GM23248 (cell line): ENCODE measurements around the gene ERC2.

Experiments
- EZH2 ChIP-seq: fragments of 200-600 bp; sonication (generic); IDR thresholded peaks from 2 replicates; pipeline ENCODE4 v1.6.1; 2018; ENCODE audit warnings: antibody characterized with exemption, mild to moderate bottlenecking; ENCODE audit not compliant: insufficient read depth, poor library complexity, severe bottlenecking
- EZH2phosphoT487 ChIP-seq: fragments of 200-600 bp; sonication (generic); IDR thresholded peaks from 2 replicates; pipeline ENCODE4 v1.6.1; 2018; ENCODE audit warnings: antibody characterized with exemption, moderate library complexity, mild to moderate bottlenecking, low read depth; ENCODE audit not compliant: insufficient read depth

DNA sequence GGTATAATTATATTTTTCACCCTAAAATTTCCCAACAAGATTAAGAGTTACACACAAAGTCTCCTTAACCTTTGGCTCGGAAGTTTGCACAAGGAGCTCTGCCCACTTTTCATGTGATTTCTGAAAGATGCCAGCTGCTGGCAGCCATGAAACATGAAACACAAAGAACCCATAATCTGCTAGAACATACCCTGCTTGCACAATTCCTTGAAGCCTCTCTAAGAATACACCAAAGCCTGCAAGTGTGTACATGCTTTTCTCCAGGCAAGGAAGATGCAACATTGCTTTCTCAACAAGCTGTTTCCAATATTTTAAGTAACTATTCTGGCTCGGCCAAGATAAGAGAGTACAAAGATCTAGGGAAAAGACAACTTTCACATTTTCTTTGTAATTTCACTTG is 799.1 kb downstream of the ERC2 start:
- TF ChIP-seq EZH2phosphoT487 (no peak), EZH2 (no peak)
